ENCODE data around the gene ACVR2B. TPM values are rescaled to one million over a fixed set of nuclear protein-coding genes. Genes with fewer than 3 reads are reported as not detected.

ACVR2B gene
- total and polyA plus RNA-seq, 4 donors = 0.38 to 8.2 (median 2.3) TPM

- no peak for DNase-seq
- H3K4me1 ChIP-seq (ENCODE audit: control insufficient read depth in 1 of 2, insufficient read depth in 2 of 2, low read length in 2 of 2) = no peaks in the 10 kb centered on the region
- H3K27me3 ChIP-seq (ENCODE audit: control insufficient read depth in 1 of 2, insufficient read depth in 2 of 2, low read length in 1 of 2) = no peaks in the 10 kb centered on the region
- H3K9me3 ChIP-seq (ENCODE audit: control insufficient read depth, low read length) = no peaks in the 10 kb centered on the region
- WGBS, 2 donors = 85 to 89% methylated on average over 11 of the region's 11 CpGs
- no peak for ATAC-seq (ENCODE audit: low FRiP score)
- peaks cover 0 to 6% of the 10 kb centered on the region in 2 donors for H3K36me3 ChIP-seq (ENCODE audit: control insufficient read depth in 1 of 2, insufficient read depth in 2 of 2, low read length in 1 of 2)
- no peak overlapping the region for H3K27ac ChIP-seq (ENCODE audit: low read depth in 1 of 2, low read length in 2 of 2)
- H3K4me3 ChIP-seq (ENCODE audit: low read length in 2 of 2) = no peak overlapping the region
- intact Hi-C loops (cut with DNase I) = no loop called here
Measured at GRCh38 chr3:38490281-38491030, 36.8 kb downstream of the ACVR2B start.

- H3K36me3 ChIP-seq (ENCODE audit: control insufficient read depth in 1 of 2, insufficient read depth in 2 of 2, low read length in 1 of 2) = peaks cover 0 to 6% of the 10 kb centered on the region in 2 donors
- DNase-seq (no peak), ATAC-seq (ENCODE audit: low FRiP score) (no peak)
- intact Hi-C loops (cut with DNase I) = no loop called here
- 92 to 93% methylated on average over 6 of the region's 6 CpGs for WGBS, 2 donors
- no peak overlapping the region for H3K4me3 ChIP-seq (ENCODE audit: low read length in 2 of 2)
- no peaks in the 10 kb centered on the region for H3K4me1 ChIP-seq (ENCODE audit: control insufficient read depth in 1 of 2, insufficient read depth in 2 of 2, low read length in 2 of 2)
- H3K27me3 ChIP-seq (ENCODE audit: control insufficient read depth in 1 of 2, insufficient read depth in 2 of 2, low read length in 1 of 2) = no peaks in the 10 kb centered on the region
- H3K27ac ChIP-seq (ENCODE audit: low read depth in 1 of 2, low read length in 2 of 2) = no peak overlapping the region
- H3K9me3 ChIP-seq (ENCODE audit: control insufficient read depth, low read length) = no peaks in the 10 kb centered on the region
Measured at GRCh38 chr3:38491215-38491614, 37.5 kb downstream of the ACVR2B start.

GRCh38 chr3:38493031-38493430 is 39.3 kb downstream of the ACVR2B start:
- H3K4me3 ChIP-seq (ENCODE audit: low read length in 2 of 2) = no peak overlapping the region
- no peak for DNase-seq
- WGBS, 2 donors = 64 to 78% methylated on average over 4 of the region's 4 CpGs
- H3K4me1 ChIP-seq (ENCODE audit: control insufficient read depth in 1 of 2, insufficient read depth in 2 of 2, low read length in 2 of 2) = no peaks in the 10 kb centered on the region
- no peaks in the 10 kb centered on the region for H3K27me3 ChIP-seq (ENCODE audit: control insufficient read depth in 1 of 2, insufficient read depth in 2 of 2, low read length in 1 of 2)
- no peak overlapping the region for H3K27ac ChIP-seq (ENCODE audit: low read depth in 1 of 2, low read length in 2 of 2)
- H3K36me3 ChIP-seq (ENCODE audit: control insufficient read depth in 1 of 2, insufficient read depth in 2 of 2, low read length in 1 of 2) = peaks cover 0 to 4% of the 10 kb centered on the region in 2 donors
- H3K9me3 ChIP-seq (ENCODE audit: control insufficient read depth, low read length) = no peaks in the 10 kb centered on the region
- no peak for ATAC-seq (ENCODE audit: low FRiP score)
- intact Hi-C loops (cut with DNase I) = no loop called here

DNA sequence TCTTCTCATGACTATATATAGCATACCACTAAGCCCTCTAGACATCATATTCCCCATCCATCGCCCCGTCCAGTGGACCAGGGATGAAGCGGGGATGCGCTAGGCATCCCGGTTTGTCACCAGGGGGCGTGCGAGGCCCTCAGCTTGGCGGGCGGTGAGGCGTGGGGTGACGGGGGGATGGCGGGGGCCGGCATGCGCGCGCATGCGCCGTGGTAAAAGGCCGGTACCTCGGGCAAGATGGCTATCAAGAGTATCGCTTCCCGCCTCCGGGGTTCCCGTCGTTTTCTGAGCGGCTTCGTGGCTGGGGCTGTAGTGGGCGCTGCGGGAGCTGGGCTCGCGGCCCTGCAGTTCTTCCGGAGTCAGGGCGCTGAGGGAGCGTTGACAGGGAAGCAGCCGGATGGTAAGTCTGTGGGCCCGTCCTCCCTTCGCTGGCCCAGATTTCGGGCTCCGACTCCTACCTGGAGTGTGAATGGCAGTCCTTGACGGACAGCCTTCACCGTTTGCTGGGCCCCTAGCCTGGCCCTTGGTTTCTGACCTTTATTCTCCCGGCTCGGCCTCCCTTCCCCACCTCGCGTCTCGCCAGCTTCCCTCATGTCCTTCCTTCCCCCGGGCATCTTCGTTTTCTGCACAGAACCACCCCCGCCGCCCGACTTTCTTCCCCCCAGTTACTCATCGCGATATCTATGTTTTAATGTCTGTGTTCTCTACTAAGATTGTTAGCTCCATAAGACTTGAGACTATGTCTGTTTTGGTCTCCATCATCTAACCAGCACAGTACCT is 42.6 kb downstream of the ACVR2B start, which contains the start of gene EXOG:
Gene EXOG, plus strand, starts transcription at position 210 of the 780 bp plus-strand sequence. Its CDS starts 28 bp downstream, at position 238.
- Histone ChIP-seq H3K4me1 (ENCODE audit: control insufficient read depth in 1 of 2, insufficient read depth in 2 of 2, low read length in 2 of 2) (no peaks in the 10 kb centered on the region), H3K27me3 (ENCODE audit: control insufficient read depth in 1 of 2, insufficient read depth in 2 of 2, low read length in 1 of 2) (no peaks in the 10 kb centered on the region), H3K27ac (ENCODE audit: low read depth in 1 of 2, low read length in 2 of 2) (peak within 1 kb of the TSS in 1 of 2 donors; percentile 68), H3K36me3 (ENCODE audit: control insufficient read depth in 1 of 2, insufficient read depth in 2 of 2, low read length in 1 of 2) (no peaks in the 10 kb centered on the region), H3K9me3 (ENCODE audit: control insufficient read depth, low read length) (no peaks in the 10 kb centered on the region), H3K4me3 (ENCODE audit: low read length in 2 of 2) (peak within 1 kb of the TSS; percentile 64 to 96)
- intact Hi-C loops (cut with DNase I) = loop anchor here in 1 of 2 donors (1.0 kb wide), 1 partner anchor 155 kb away; no protein-coding TSS in a partner anchor
- WGBS, 2 donors = 0 to 1% methylated on average over 51 to 53 of the region's 53 CpGs
- ATAC-seq (ENCODE audit: low FRiP score) = peak; percentile 99
- DNase-seq = peak; percentile 97 to 99

DNA sequence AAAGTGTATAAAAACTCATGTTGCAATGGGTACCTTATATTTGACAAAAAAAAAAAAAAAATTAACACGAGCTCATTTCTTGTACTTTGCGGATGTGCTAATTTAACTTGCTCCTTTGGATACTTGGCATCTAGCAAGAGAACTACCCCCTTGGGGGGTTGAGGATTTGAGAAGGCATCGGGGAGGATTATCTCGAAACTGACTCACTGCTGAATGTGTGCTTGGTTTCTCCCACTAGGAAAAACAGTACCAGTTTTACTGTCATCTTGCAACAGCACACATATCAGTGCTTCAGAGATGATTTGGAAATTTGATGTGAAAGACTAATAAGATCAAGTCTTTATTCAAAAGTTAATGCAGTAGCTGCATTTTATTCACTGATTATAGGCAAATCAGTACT is 43.3 kb downstream of the ACVR2B start:
- Histone ChIP-seq H3K9me3 (ENCODE audit: control insufficient read depth, low read length) (no peaks in the 10 kb centered on the region), H3K27me3 (ENCODE audit: control insufficient read depth in 1 of 2, insufficient read depth in 2 of 2, low read length in 1 of 2) (no peaks in the 10 kb centered on the region), H3K4me3 (ENCODE audit: low read length in 2 of 2) (peak overlapping the region; percentile 64 to 96), H3K27ac (ENCODE audit: low read depth in 1 of 2, low read length in 2 of 2) (no peak overlapping the region), H3K4me1 (ENCODE audit: control insufficient read depth in 1 of 2, insufficient read depth in 2 of 2, low read length in 2 of 2) (no peaks in the 10 kb centered on the region), H3K36me3 (ENCODE audit: control insufficient read depth in 1 of 2, insufficient read depth in 2 of 2, low read length in 1 of 2) (no peaks in the 10 kb centered on the region)
- intact Hi-C loops (cut with DNase I) = no loop called here
- WGBS, 2 donors = 19 to 23% methylated on average over 4 of the region's 4 CpGs
- no peak for DNase-seq
- ATAC-seq (ENCODE audit: low FRiP score) = no peak

DNA sequence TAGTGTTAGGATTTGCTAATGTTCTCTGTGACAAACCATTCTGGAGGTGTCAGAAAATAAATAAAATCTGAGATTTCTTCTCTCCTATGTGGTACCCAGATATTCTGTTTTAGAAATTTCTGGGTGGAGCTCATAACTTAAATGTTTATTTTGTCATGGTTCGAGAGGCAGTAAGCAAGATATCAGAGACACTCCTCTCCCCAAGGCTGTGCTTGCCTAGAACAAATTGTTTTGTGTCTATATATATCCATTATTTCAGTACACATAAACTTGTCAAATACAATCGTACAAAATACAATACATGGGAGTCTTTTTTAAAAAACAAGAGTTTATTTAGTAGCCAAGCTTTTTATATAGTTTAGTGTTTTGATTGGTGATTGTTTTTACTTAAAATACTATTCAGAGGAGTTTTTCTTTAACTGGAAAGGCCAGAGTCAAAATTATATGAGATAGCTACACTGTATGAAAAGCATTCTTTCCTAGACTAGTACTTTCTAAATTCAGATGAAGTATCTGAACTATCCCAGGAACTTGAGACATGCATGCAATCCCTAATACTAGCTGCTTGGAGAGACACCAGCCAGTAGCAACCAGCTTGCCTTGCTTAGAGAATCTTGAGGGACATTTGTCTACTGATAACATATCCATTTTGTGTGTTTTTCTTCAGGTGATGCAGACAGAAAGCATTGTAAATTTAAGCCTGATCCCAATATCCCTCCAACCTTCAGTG is 47.2 kb downstream of the ACVR2B start:
- Histone ChIP-seq H3K27me3 (ENCODE audit: control insufficient read depth in 1 of 2, insufficient read depth in 2 of 2, low read length in 1 of 2) (no peaks in the 10 kb centered on the region), H3K4me3 (ENCODE audit: low read length in 2 of 2) (no peak overlapping the region), H3K4me1 (ENCODE audit: control insufficient read depth in 1 of 2, insufficient read depth in 2 of 2, low read length in 2 of 2) (no peaks in the 10 kb centered on the region), H3K36me3 (ENCODE audit: control insufficient read depth in 1 of 2, insufficient read depth in 2 of 2, low read length in 1 of 2) (no peaks in the 10 kb centered on the region), H3K9me3 (ENCODE audit: control insufficient read depth, low read length) (no peaks in the 10 kb centered on the region), H3K27ac (ENCODE audit: low read depth in 1 of 2, low read length in 2 of 2) (no peak overlapping the region)
- 26 to 34% methylated on average over 2 of the region's 2 CpGs for WGBS, 2 donors
- ATAC-seq (ENCODE audit: low FRiP score) (no peak), DNase-seq (no peak)
- intact Hi-C loops (cut with DNase I) = no loop called here

GRCh38 chr3:38507120-38507519 is 53.4 kb downstream of the ACVR2B start:
- Histone ChIP-seq H3K27ac (ENCODE audit: low read depth in 1 of 2, low read length in 2 of 2) (no peak overlapping the region), H3K27me3 (ENCODE audit: control insufficient read depth in 1 of 2, insufficient read depth in 2 of 2, low read length in 1 of 2) (no peaks in the 10 kb centered on the region), H3K9me3 (ENCODE audit: control insufficient read depth, low read length) (no peaks in the 10 kb centered on the region), H3K4me3 (ENCODE audit: low read length in 2 of 2) (no peak overlapping the region), H3K36me3 (ENCODE audit: control insufficient read depth in 1 of 2, insufficient read depth in 2 of 2, low read length in 1 of 2) (peaks cover 0 to 2% of the 10 kb centered on the region in 2 donors), H3K4me1 (ENCODE audit: control insufficient read depth in 1 of 2, insufficient read depth in 2 of 2, low read length in 2 of 2) (peaks cover 0 to 2% of the 10 kb centered on the region in 2 donors)
- 89 to 92% methylated on average over 2 of the region's 2 CpGs for WGBS, 2 donors
- no peak for DNase-seq
- intact Hi-C loops (cut with DNase I) = no loop called here
- ATAC-seq (ENCODE audit: low FRiP score) = no peak

GRCh38 chr3:38509732-38510131 is 56.0 kb downstream of the ACVR2B start:
- WGBS, 2 donors = 85 to 86% methylated on average over 2 of the region's 2 CpGs
- peaks cover 0 to 2% of the 10 kb centered on the region in 2 donors for H3K36me3 ChIP-seq (ENCODE audit: control insufficient read depth in 1 of 2, insufficient read depth in 2 of 2, low read length in 1 of 2)
- H3K4me1 ChIP-seq (ENCODE audit: control insufficient read depth in 1 of 2, insufficient read depth in 2 of 2, low read length in 2 of 2) = peaks cover 0 to 2% of the 10 kb centered on the region in 2 donors
- intact Hi-C loops (cut with DNase I) = loop anchor here in 1 of 2 donors (10.0 kb wide), 1 partner anchor 495 kb away; no protein-coding TSS in a partner anchor
- DNase-seq (no peak), ATAC-seq (ENCODE audit: low FRiP score) (no peak)
- H3K4me3 ChIP-seq (ENCODE audit: low read length in 2 of 2) = no peak overlapping the region
- no peaks in the 10 kb centered on the region for H3K27me3 ChIP-seq (ENCODE audit: control insufficient read depth in 1 of 2, insufficient read depth in 2 of 2, low read length in 1 of 2)
- H3K9me3 ChIP-seq (ENCODE audit: control insufficient read depth, low read length) = no peaks in the 10 kb centered on the region
- H3K27ac ChIP-seq (ENCODE audit: low read depth in 1 of 2, low read length in 2 of 2) = no peak overlapping the region

Measured in aorta (tissue), 5 donors.